T-helper 2 cell treated with Interferon-gamma antibody and Interleukin-4, amounts not matched to agents 100 ng/mL and 5 ng/mL, for 36 hours (primary cell): Measurements from ENCODE around the gene RDX. TPM values are rescaled to one million over a fixed set of nuclear protein-coding genes. Genes with fewer than 3 reads are reported as not detected.
"Not testable (repeated sequence)": the region's sequence is repeated elsewhere in the genome, so short reads cannot be mapped to it uniquely, and the experiment has no call there.

Experiments used
- intact Hi-C: fragments of 100-400 bp; cut with micrococcal nuclease; formaldehyde crosslinking; loops from one replicate; pipeline ENCODE4 v1.15.1; 2023
- total RNA-seq: library from RNA; stranded (reverse); gene quantifications from 2 replicates; pipeline ENCODE4 v1.2.3, GENCODE V29; 2022

The RDX gene
- total RNA-seq = 47.3 and 52.2 TPM in 2 replicates

- intact Hi-C loops = loop anchor here (2.0 to 5.0 kb wide), 2 partner anchors 32 to 44 kb away; no protein-coding TSS in a partner anchor
These were observed at the start of gene RDX for GRCh38 chr11:110296226-110297075. TSS of gene RDX (minus strand) at chr11:110296614. CDS start at chr11:110279692, 16,922 bp downstream.

GRCh38 chr11:110345743-110346142 lies 49.3 kb upstream of the RDX start:
- intact Hi-C loops = no loop called here

GRCh38 chr11:110340436-110340835 lies 44.0 kb upstream of the RDX start:
- intact Hi-C loops = no loop called here

- intact Hi-C loops = no loop called here
These were observed 43.2 kb upstream of the RDX start for GRCh38 chr11:110339456-110340250.

GRCh38 chr11:110338684-110339083 lies 42.3 kb upstream of the RDX start:
- intact Hi-C loops = no loop called here

- intact Hi-C loops = no loop called here
These were observed 41.3 kb upstream of the RDX start for GRCh38 chr11:110337570-110338193.

- intact Hi-C loops = no loop called here
These were observed 39.6 kb upstream of the RDX start for GRCh38 chr11:110336054-110336453.

GRCh38 chr11:110335358-110335757 lies 38.9 kb upstream of the RDX start:
- intact Hi-C loops = no loop called here

GRCh38 chr11:110331626-110332025 lies 35.2 kb upstream of the RDX start:
- intact Hi-C loops = no loop called here

GRCh38 chr11:110329445-110329844 lies 33.0 kb upstream of the RDX start:
- intact Hi-C loops = loop anchor here (2.0 kb wide), 1 partner anchor 33 kb away; the partner anchor contains the start of gene RDX

- intact Hi-C loops = no loop called here
These were observed 31.1 kb upstream of the RDX start for GRCh38 chr11:110327508-110327907.

- intact Hi-C loops = no loop called here
These were observed 27.4 kb upstream of the RDX start for GRCh38 chr11:110323786-110324185.

- intact Hi-C loops = no loop called here
These were observed 23.1 kb upstream of the RDX start for GRCh38 chr11:110319501-110319900.

GRCh38 chr11:110318638-110319404 lies 22.4 kb upstream of the RDX start:
- intact Hi-C loops = no loop called here

GRCh38 chr11:110317516-110317932 lies 21.1 kb upstream of the RDX start:
- intact Hi-C loops = no loop called here

GRCh38 chr11:110314366-110315095 lies 18.1 kb upstream of the RDX start:
- intact Hi-C loops = no loop called here

- intact Hi-C loops = no loop called here
These were observed 16.3 kb upstream of the RDX start for GRCh38 chr11:110312670-110313069.

GRCh38 chr11:110311783-110312579 lies 15.6 kb upstream of the RDX start:
- intact Hi-C loops = no loop called here

- intact Hi-C loops = no loop called here
These were observed 11.7 kb upstream of the RDX start for GRCh38 chr11:110308071-110308470.

GRCh38 chr11:110306019-110306388 lies 9.6 kb upstream of the RDX start:
- intact Hi-C loops = not testable (repeated sequence)
